Esophagus muscularis mucosa (tissue), 3 donors: ENCODE measurements around the gene SHH.

Source experiments
- CTCF ChIP-seq, 3 experiments: fragments of 200-600 bp in 2 of 3; fragments of 450-650 bp in 1 of 3; sonication (generic) in 2 of 3; IDR thresholded peaks; one replicate each; pipeline ENCODE4 v1.5.1; 2017 to 2019; ENCODE audit warnings: antibody characterized with exemption in 3 of 3, mild to moderate bottlenecking in 2 of 3, moderate library complexity in 1 of 3
- POLR2A ChIP-seq: fragments of 450-650 bp; IDR thresholded peaks from one replicate; pipeline ENCODE4 v1.6.1; 2017; ENCODE audit warnings: antibody characterized with exemption, moderate library complexity, mild to moderate bottlenecking, low read depth

GRCh38 chr7:155804431-155804831 is 7.8 kb downstream of the SHH start:
- TF ChIP-seq POLR2A (no peak), CTCF (IDR thresholded peaks at IDR 0.05) (no peak)
